Adrenal gland (tissue), 5 donors: ENCODE results near the gene LMNB1.
"Not testable (repeated sequence)": the region's sequence is repeated elsewhere in the genome, so short reads cannot be mapped to it uniquely, and the experiment has no call there.

Experiments
- CTCF ChIP-seq, 6 experiments: fragments of 450-650 bp in 4 of 6; fragments of 200-600 bp in 2 of 6; sonication (generic) in 1 of 6; IDR thresholded peaks; 1 replicate in 5 of 6; 2 replicates in 1 of 6; pipeline versions ENCODE4 v1.5.1 to v1.8.0; 2016 to 2021; ENCODE audit warnings: antibody characterized with exemption in 6 of 6, mild to moderate bottlenecking in 2 of 6, moderate library complexity in 1 of 6
- POLR2A ChIP-seq, 2 donors: fragments of 450-650 bp; IDR thresholded peaks; one replicate each; pipeline ENCODE4 v1.6.1; 2017; ENCODE audit warnings: antibody characterized with exemption in 2 of 2, mild to moderate bottlenecking in 2 of 2, moderate library complexity in 1 of 2
- donor health status: DM: no; HTN: no; CAD: no.

GRCh38 chr5:126813799-126814198, 36.9 kb downstream of the LMNB1 start:
- TF ChIP-seq CTCF, POLR2A (IDR thresholded peaks at IDR 0.05): not testable (repeated sequence)
